ENCODE data around the gene AOPEP. TPM values are rescaled to one million over a fixed set of nuclear protein-coding genes. Genes with fewer than 3 reads are reported as not detected.

The AOPEP gene
- total and polyA plus RNA-seq, 2 donors (not counting 3 experiments of a cell fraction or from before 2014, with no cell fraction given): 20.2 to 41.6 TPM

- H3K9ac ChIP-seq (replicated peaks; ENCODE audit: extremely low read depth, insufficient read depth, low read length): no peak overlapping the region
- no peak overlapping the region for H3K27ac ChIP-seq (ENCODE audit: insufficient read depth, low read depth, low read length)
- H3K9me1 ChIP-seq (replicated peaks; ENCODE audit: control insufficient read depth, extremely low read depth, insufficient read depth, low read length): no peaks in the 10 kb centered on the region
- ChIA-PET POLR2A (no interaction called here), CTCF (interaction anchor here (1.0 kb wide), 1 partner anchor 414 kb away, joined by 4 read pairs; no protein-coding TSS in a partner anchor)
- no TSS peak for BruUV-seq (replicated peaks)
- no peak for FAIRE-seq
- no peaks in the 10 kb centered on the region for H3K9me3 ChIP-seq (replicated peaks; ENCODE audit: control insufficient read depth, insufficient read depth, low read length)
- H3K36me3 ChIP-seq (ENCODE audit: control insufficient read depth in 2 of 2, extremely low read depth in 1 of 2, insufficient read depth in 2 of 2, low read length in 2 of 2): no peaks in the 10 kb centered on the region
- intact Hi-C loops (cut with micrococcal nuclease) (no loop called here), dilution Hi-C loops (cut with MboI; ENCODE audit: extremely low pct_ligation_motif_present, low sequenced_read_pairs) (no loop called here)
- H4K20me1 ChIP-seq (replicated peaks; ENCODE audit: control insufficient read depth, extremely low read depth, insufficient read depth, low read length): no peaks in the 10 kb centered on the region
- H2AFZ ChIP-seq (ENCODE audit: low read depth, low read length): no peak overlapping the region
- H3K4me2 ChIP-seq (ENCODE audit: insufficient read depth, low read length): no peak overlapping the region
- H3K27me3 ChIP-seq (ENCODE audit: control insufficient read depth in 2 of 2, insufficient read depth in 2 of 2, low read length in 2 of 2): peaks cover 6 to 7% of the 10 kb centered on the region in 2 experiments
- DNase-seq (ENCODE audit: low read depth, low spot score): no peak
- TF ChIP-seq MYC (IDR thresholded peaks at IDR 0.05; ENCODE audit: low read depth, low read length): no peak
- TF ChIP-seq POLR2AphosphoS5 (IDR thresholded peaks at IDR 0.05; ENCODE audit: insufficient read depth, low read depth, low read length): no peak
- TF ChIP-seq JUN (IDR thresholded peaks at IDR 0.05; ENCODE audit: borderline replicate concordance, insufficient read depth, insufficient read length, low read depth): no peak
- no peak for TF ChIP-seq EZH2 (IDR thresholded peaks at IDR 0.05; ENCODE audit: borderline replicate concordance, low read depth, low read length, severe bottlenecking)
- no peak for TF ChIP-seq MAX (IDR thresholded peaks at IDR 0.05; ENCODE audit: insufficient read depth, insufficient read length)
- no peak for TF ChIP-seq CTCF (IDR thresholded peaks at IDR 0.05; ENCODE audit: extremely low read depth in 1 of 2, insufficient read depth in 1 of 2, low read depth in 1 of 2, low read length in 2 of 2)
- TF ChIP-seq POLR2A (IDR thresholded peaks at IDR 0.05; ENCODE audit: low read depth, low read length): no peak
- no peak for TF ChIP-seq GATA2 (IDR thresholded peaks at IDR 0.05; ENCODE audit: insufficient read depth, insufficient read length, low read depth, low read length)
- TF ChIP-seq FOS (IDR thresholded peaks at IDR 0.05; ENCODE audit: borderline replicate concordance, insufficient read depth, low read length): no peak
- no peaks in the 10 kb centered on the region for H3K4me1 ChIP-seq (ENCODE audit: control insufficient read depth, extremely low read depth, insufficient read depth, low read length)
- no peak overlapping the region for H3K4me3 ChIP-seq (replicated peaks in 1 of 3; ENCODE audit: insufficient read depth in 1 of 3, low read depth in 1 of 3, low read length in 3 of 3)
- no peaks in the 10 kb centered on the region for H3K79me2 ChIP-seq (ENCODE audit: control insufficient read depth, insufficient read depth, low read length)
These were observed 12.9 kb upstream of the AOPEP start for GRCh38 chr9:94713436-94714215.

Data from endothelial cell of umbilical vein (primary cell).